Thymus (tissue), 11 donors: ENCODE data around the gene NEK7. TPM values are rescaled to one million over a fixed set of nuclear protein-coding genes. Genes with fewer than 3 reads are reported as not detected.

ENCODE experiments used
- DNase-seq, 9 donors: peaks; one replicate each; pipeline ENCODE4 v3.0.0-alpha.2; 2013; ENCODE audit warnings: low spot score in 9 of 9, low read depth in 6 of 9, missing footprints in 1 of 9
- H3K27ac ChIP-seq, 2 donors: one replicate each; pipeline ENCODE4 v1.5.1; 2013; ENCODE audit warnings: control low read depth in 1 of 2, low read depth in 1 of 2, low read length in 1 of 2, mild to moderate bottlenecking in 1 of 2, moderate library complexity in 1 of 2
- H3K27me3 ChIP-seq, 2 donors: one replicate each; pipeline ENCODE4 v1.5.1; 2013; ENCODE audit warnings: low read length in 1 of 2; ENCODE audit not compliant: control insufficient read depth in 2 of 2, insufficient read depth in 1 of 2
- H3K36me3 ChIP-seq, 2 donors: one replicate each; pipeline ENCODE4 v1.5.1; 2013; ENCODE audit warnings: low read length in 1 of 2, mild to moderate bottlenecking in 1 of 2, moderate library complexity in 1 of 2; ENCODE audit not compliant: control insufficient read depth in 2 of 2, insufficient read depth in 2 of 2
- H3K4me1 ChIP-seq, 2 donors: one replicate each; pipeline ENCODE4 v1.5.1; 2013; ENCODE audit warnings: low read length in 2 of 2; ENCODE audit not compliant: control insufficient read depth in 2 of 2, insufficient read depth in 2 of 2
- H3K4me3 ChIP-seq, 2 donors: one replicate each; pipeline ENCODE4 v1.5.1; 2013; ENCODE audit warnings: low read length in 2 of 2, control low read depth in 1 of 2, mild to moderate bottlenecking in 1 of 2
- H3K9me3 ChIP-seq, 2 donors: one replicate each; pipeline ENCODE4 v1.5.1; 2013; ENCODE audit warnings: low read length in 1 of 2, mild to moderate bottlenecking in 1 of 2; ENCODE audit not compliant: control insufficient read depth in 2 of 2, insufficient read depth in 1 of 2
- WGBS: extraction: QIAGEN DNeasy Blood & Tissue Kit; methylation state at CpG from one replicate; pipeline ENCODE4 v1.1.7; 2013; 5-methylcytosine and 5-hydroxymethylcytosine counted together
- polyA plus RNA-seq: library from polyadenylated mRNA; stranded (reverse); fragments of 200-250 nt; gene quantifications from one replicate; pipeline ENCODE4 v1.2.3, GENCODE V29; 2013
- total RNA-seq: library from RNA; stranded (reverse); fragments of 120-200 nt; gene quantifications from one replicate; pipeline ENCODE4 v1.2.4, GENCODE V29; 2013
- donor health status: healthy.

NEK7 gene
- total and polyA plus RNA-seq, 2 donors: 31.4 to 56.8 TPM

GRCh38 chr1:198132060-198132781, 24.6 kb upstream of the NEK7 start:
- DNase-seq: no peak
- 92% methylated on average over 6 of the region's 6 CpGs for WGBS
- Histone ChIP-seq H3K9me3 (no peaks in the 10 kb centered on the region), H3K27me3 (no peaks in the 10 kb centered on the region), H3K36me3 (no peaks in the 10 kb centered on the region), H3K4me3 (no peak overlapping the region), H3K27ac (no peak overlapping the region), H3K4me1 (no peaks in the 10 kb centered on the region)

DNA sequence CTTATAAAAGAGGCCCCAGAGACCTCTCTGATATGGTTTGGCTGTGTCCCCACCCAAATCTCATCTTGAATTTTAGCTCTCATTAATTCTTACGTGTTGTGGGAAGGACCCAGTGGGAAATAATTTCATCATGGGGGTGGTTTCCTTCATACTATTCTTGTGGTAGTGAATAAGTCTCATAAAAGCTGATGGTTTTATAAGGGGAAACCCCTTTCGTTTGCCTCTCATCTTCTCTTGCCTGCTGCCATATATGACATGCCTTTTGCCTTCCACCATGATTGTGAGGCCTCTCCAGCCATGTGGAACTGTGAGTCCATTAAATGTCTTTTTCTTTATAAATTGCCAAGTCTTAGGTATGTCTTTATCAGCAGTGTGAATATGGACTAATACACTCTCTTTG, 22.5 kb upstream of the NEK7 start:
- H3K4me1 ChIP-seq: no peaks in the 10 kb centered on the region
- no peaks in the 10 kb centered on the region for H3K36me3 ChIP-seq
- no peaks in the 10 kb centered on the region for H3K27me3 ChIP-seq
- H3K9me3 ChIP-seq: no peaks in the 10 kb centered on the region
- H3K27ac ChIP-seq: no peak overlapping the region
- WGBS: 94% methylated on average over 2 of the region's 2 CpGs
- DNase-seq: no peak
- H3K4me3 ChIP-seq: no peak overlapping the region

GRCh38 chr1:198135366-198135765, 21.4 kb upstream of the NEK7 start:
- Histone ChIP-seq H3K4me3 (no peak overlapping the region), H3K4me1 (no peaks in the 10 kb centered on the region), H3K27ac (no peak overlapping the region), H3K27me3 (no peaks in the 10 kb centered on the region), H3K36me3 (no peaks in the 10 kb centered on the region), H3K9me3 (no peaks in the 10 kb centered on the region)
- WGBS: 99% methylated on average over 1 of the region's 1 CpG
- DNase-seq: no peak

DNA sequence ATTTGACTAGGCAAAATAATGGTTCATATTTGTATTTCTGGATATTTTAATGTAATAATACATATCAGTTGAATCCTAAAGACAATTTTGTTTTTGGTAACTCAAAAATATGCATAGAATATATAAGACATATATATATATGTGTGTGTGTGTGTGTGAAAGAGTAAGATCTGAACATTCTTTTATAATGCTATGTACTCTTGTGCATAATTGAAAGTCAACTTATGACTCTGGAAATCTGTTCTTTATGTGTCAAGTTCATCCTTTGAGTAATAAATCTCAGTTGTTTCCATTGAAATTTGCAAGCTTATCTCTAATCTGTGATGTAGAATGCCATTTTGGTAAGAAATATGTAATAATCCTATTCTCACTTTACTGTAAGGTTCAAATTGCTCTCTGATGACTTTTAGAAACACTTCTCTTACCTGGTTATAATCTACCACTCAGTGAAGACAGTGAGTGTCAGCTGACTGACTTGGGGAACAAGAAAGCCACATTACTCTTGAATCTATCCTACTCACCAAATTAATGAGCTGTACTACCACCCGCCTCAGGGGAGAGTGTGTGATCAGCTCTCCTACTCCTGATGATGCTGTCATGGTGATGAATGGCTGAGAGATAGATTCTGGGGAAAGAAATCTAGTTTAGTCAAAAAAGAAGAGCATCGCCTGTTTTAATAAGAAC, 15.0 kb upstream of the NEK7 start:
- Histone ChIP-seq H3K4me1 (no peaks in the 10 kb centered on the region), H3K27me3 (no peaks in the 10 kb centered on the region), H3K27ac (no peak overlapping the region), H3K36me3 (no peaks in the 10 kb centered on the region), H3K4me3 (no peak overlapping the region), H3K9me3 (no peaks in the 10 kb centered on the region)
- DNase-seq: no peak
- WGBS: 96% methylated on average over 2 of the region's 2 CpGs

DNA sequence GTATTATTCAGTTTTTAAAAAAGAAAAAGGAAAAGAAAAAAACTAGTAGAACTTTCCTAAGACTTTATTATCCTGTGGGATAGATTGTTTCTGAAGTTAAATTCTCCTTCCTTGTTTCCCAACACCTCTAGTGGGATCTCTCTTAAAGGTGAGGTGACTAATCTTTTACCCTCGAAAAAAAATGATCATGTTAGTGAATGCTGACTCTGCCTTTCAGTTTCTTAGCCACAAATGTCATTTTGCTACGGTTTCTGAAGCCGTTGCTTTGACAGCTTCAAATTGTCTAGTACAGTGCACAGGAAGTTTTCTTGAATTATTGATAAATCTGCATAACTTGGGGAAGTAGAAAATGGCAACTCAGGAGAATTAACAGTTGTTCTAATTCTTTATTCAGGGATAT, 13.0 kb upstream of the NEK7 start:
- H3K4me3 ChIP-seq: no peak overlapping the region
- no peak overlapping the region for H3K27ac ChIP-seq
- no peaks in the 10 kb centered on the region for H3K36me3 ChIP-seq
- DNase-seq: peak in 1 of 9 donors; percentile 15
- no peaks in the 10 kb centered on the region for H3K4me1 ChIP-seq
- no peaks in the 10 kb centered on the region for H3K27me3 ChIP-seq
- no peaks in the 10 kb centered on the region for H3K9me3 ChIP-seq
- WGBS: 11% methylated on average over 3 of the region's 3 CpGs

DNA sequence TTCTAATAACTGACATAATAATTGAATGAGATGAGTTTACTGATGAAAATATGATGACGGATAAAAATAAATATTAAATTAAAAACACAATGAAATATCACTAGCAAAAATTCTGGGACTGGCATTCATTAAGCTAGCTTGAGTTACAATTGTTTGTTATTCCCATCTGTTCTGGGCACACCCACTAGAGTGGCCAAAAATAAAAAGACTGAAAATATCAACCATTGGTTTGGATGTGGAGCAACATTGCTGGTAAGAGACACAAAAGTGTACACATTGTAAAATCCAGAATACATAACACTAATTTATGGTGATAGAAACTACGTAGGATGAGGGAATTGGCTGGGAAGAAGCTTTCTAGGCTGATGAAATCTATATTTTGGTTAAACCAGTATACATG, 9.6 kb upstream of the NEK7 start:
- Histone ChIP-seq H3K36me3 (no peaks in the 10 kb centered on the region), H3K4me3 (no peak overlapping the region), H3K4me1 (no peaks in the 10 kb centered on the region), H3K9me3 (no peaks in the 10 kb centered on the region), H3K27ac (no peak overlapping the region), H3K27me3 (no peaks in the 10 kb centered on the region)
- no peak for DNase-seq
- 97% methylated on average over 2 of the region's 2 CpGs for WGBS

DNA sequence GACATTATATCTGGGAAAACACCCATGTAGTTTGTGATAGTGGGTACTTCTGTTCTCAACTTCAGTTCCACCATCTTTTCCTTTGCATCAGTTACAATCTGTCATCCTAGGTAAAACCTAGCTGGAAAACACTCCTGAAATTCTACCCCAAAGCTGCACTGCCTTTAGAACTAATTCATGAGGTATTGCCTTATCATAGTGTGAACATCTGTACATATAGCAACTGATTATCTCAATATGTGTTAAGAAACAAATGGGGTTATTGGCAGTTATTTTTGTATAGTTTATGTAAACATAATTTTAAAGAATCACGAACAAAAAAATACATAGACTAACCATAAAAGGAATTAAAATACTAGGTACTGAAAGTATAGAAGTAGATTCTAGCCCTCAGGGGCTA, 6.4 kb upstream of the NEK7 start:
- WGBS: 97% methylated on average over 1 of the region's 1 CpG
- H3K27ac ChIP-seq: no peak overlapping the region
- no peak overlapping the region for H3K4me3 ChIP-seq
- no peaks in the 10 kb centered on the region for H3K4me1 ChIP-seq
- DNase-seq: no peak
- H3K36me3 ChIP-seq: no peaks in the 10 kb centered on the region
- H3K9me3 ChIP-seq: no peaks in the 10 kb centered on the region
- no peaks in the 10 kb centered on the region for H3K27me3 ChIP-seq

- Histone ChIP-seq H3K27ac (no peak overlapping the region), H3K27me3 (no peaks in the 10 kb centered on the region), H3K36me3 (no peaks in the 10 kb centered on the region), H3K4me1 (peaks cover 0 to 3% of the 10 kb centered on the region in 2 donors), H3K9me3 (no peaks in the 10 kb centered on the region), H3K4me3 (no peak overlapping the region)
- no peak for DNase-seq
- WGBS: 61% methylated on average over 2 of the region's 2 CpGs
Measured at GRCh38 chr1:198151688-198152087, 5.1 kb upstream of the NEK7 start.

DNA sequence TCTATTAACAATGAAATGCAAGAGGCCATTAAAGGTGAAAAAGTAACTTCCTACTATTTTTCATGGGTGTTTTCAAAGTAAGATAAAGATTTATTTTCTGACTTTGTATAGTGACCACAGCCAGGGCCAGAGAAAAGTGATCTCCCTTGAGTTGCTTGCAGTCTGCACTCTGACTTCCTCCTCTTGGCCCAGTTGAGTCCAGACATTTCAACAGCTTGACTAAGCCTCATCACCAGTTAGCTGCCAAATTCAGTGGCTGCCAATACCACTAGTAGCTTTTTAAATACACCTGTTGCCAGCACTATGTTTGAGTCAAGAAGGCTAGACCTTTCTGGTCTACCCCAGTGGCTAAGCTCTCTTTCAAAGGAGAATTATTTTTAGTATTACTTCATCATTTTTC, 3.7 kb upstream of the NEK7 start:
- Histone ChIP-seq H3K4me1 (peaks cover 0 to 5% of the 10 kb centered on the region in 2 donors), H3K9me3 (no peaks in the 10 kb centered on the region), H3K27ac (no peak overlapping the region), H3K4me3 (no peak overlapping the region), H3K36me3 (no peaks in the 10 kb centered on the region), H3K27me3 (no peaks in the 10 kb centered on the region)
- DNase-seq: no peak
